HL-60 (cell line): ENCODE results near the gene PTPRN2.
"Not testable (repeated sequence)": the region's sequence is repeated elsewhere in the genome, so short reads cannot be mapped to it uniquely, and the experiment has no call there.

Experiments
- DNase-seq, 2 experiments: peaks; one replicate each; pipeline ENCODE4 v3.0.0-alpha.2; 2010 to 2020; ENCODE audit warnings: low read depth in 1 of 2, low spot score in 1 of 2
- H3K27ac ChIP-seq: fragments of 250-450 bp; sonication (Bioruptor Pico); replicated peaks from 2 replicates; pipeline ENCODE4 v1.5.1; 2020; ENCODE audit warnings: mild to moderate bottlenecking, moderate library complexity
- H3K27me3 ChIP-seq: fragments of 250-450 bp; sonication (Bioruptor Pico); 2 replicates; pipeline ENCODE4 v1.5.1; 2021; ENCODE audit warnings: mild to moderate bottlenecking, moderate library complexity; ENCODE audit not compliant: insufficient read depth, poor library complexity, severe bottlenecking
- H3K4me3 ChIP-seq: replicated peaks from 2 replicates; pipeline ENCODE4 v1.5.1; 2011; ENCODE audit warnings: mild to moderate bottlenecking, control low read depth, low read length; ENCODE audit not compliant: insufficient read depth
- GABPA ChIP-seq: IDR thresholded peaks from 2 replicates; pipeline ENCODE4 v1.6.1; 2012; ENCODE audit warnings: low read depth
- POLR2AphosphoS5 ChIP-seq: IDR thresholded peaks from 2 replicates; pipeline ENCODE4 v1.6.1; 2012; ENCODE audit warnings: low read depth
- SPI1 ChIP-seq: IDR thresholded peaks from 2 replicates; pipeline ENCODE4 v1.6.1; 2012; ENCODE audit warnings: low read depth, mild to moderate bottlenecking, borderline replicate concordance
- TF ChIP-seq, protein P1 (sequence below): IDR thresholded peaks from one replicate; pipeline ENCODE4 v1.5.1; 2011; ENCODE audit warnings: low read length, control low read depth, inconsistent platforms; ENCODE audit not compliant: insufficient read depth
- TF ChIP-seq, protein P2 (sequence below): IDR thresholded peaks from 2 replicates; pipeline ENCODE4 v1.6.1; 2012; ENCODE audit warnings: low read depth; ENCODE audit not compliant: insufficient replicate concordance

The PTPRN2 gene

DNA sequence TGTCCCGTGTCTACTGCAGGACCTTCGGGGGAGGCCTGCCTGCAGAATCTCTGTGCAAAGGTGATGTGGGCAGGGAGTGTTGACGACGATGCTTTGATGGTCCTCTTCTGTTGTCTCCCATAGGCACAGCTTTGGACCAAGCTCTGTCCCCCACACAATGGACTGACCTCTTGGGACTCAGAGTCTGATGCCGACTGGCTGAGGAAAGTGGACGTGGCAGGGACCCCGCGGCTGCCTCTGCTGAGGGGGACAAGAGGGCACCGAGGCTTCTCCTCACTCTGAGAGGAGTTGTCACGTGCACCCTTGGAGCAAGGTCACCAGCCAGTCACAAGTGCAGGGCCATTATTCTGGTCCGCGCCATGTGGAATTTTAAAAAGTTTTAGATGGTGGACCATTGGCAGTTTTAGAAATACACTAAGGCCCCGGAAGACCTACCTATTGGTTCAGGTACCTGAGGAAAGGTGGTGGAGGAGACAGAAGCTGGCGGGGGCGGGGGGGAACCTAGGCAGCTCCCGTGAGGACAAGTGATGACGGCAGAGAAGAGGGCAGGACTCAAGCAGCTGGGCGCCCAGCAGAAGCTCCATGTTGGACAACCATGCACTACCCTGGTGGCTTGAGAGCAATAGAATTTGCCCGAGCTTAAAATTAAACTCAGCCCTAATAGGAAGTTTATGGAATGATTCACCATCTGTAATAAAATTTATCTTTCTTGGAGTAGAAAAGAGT lies 331.4 kb downstream of the PTPRN2 start:
- no peaks in the 10 kb centered on the region for H3K27me3 ChIP-seq
- no peak for DNase-seq
- H3K27ac ChIP-seq = no peak overlapping the region
- no peak overlapping the region for H3K4me3 ChIP-seq
- TF ChIP-seq, protein P1, sequence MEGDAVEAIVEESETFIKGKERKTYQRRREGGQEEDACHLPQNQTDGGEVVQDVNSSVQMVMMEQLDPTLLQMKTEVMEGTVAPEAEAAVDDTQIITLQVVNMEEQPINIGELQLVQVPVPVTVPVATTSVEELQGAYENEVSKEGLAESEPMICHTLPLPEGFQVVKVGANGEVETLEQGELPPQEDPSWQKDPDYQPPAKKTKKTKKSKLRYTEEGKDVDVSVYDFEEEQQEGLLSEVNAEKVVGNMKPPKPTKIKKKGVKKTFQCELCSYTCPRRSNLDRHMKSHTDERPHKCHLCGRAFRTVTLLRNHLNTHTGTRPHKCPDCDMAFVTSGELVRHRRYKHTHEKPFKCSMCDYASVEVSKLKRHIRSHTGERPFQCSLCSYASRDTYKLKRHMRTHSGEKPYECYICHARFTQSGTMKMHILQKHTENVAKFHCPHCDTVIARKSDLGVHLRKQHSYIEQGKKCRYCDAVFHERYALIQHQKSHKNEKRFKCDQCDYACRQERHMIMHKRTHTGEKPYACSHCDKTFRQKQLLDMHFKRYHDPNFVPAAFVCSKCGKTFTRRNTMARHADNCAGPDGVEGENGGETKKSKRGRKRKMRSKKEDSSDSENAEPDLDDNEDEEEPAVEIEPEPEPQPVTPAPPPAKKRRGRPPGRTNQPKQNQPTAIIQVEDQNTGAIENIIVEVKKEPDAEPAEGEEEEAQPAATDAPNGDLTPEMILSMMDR = no peak
- TF ChIP-seq, protein P2, sequence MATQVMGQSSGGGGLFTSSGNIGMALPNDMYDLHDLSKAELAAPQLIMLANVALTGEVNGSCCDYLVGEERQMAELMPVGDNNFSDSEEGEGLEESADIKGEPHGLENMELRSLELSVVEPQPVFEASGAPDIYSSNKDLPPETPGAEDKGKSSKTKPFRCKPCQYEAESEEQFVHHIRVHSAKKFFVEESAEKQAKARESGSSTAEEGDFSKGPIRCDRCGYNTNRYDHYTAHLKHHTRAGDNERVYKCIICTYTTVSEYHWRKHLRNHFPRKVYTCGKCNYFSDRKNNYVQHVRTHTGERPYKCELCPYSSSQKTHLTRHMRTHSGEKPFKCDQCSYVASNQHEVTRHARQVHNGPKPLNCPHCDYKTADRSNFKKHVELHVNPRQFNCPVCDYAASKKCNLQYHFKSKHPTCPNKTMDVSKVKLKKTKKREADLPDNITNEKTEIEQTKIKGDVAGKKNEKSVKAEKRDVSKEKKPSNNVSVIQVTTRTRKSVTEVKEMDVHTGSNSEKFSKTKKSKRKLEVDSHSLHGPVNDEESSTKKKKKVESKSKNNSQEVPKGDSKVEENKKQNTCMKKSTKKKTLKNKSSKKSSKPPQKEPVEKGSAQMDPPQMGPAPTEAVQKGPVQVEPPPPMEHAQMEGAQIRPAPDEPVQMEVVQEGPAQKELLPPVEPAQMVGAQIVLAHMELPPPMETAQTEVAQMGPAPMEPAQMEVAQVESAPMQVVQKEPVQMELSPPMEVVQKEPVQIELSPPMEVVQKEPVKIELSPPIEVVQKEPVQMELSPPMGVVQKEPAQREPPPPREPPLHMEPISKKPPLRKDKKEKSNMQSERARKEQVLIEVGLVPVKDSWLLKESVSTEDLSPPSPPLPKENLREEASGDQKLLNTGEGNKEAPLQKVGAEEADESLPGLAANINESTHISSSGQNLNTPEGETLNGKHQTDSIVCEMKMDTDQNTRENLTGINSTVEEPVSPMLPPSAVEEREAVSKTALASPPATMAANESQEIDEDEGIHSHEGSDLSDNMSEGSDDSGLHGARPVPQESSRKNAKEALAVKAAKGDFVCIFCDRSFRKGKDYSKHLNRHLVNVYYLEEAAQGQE = no peak
- no peak for TF ChIP-seq SPI1
- TF ChIP-seq POLR2AphosphoS5 = no peak
- TF ChIP-seq GABPA = no peak

DNA sequence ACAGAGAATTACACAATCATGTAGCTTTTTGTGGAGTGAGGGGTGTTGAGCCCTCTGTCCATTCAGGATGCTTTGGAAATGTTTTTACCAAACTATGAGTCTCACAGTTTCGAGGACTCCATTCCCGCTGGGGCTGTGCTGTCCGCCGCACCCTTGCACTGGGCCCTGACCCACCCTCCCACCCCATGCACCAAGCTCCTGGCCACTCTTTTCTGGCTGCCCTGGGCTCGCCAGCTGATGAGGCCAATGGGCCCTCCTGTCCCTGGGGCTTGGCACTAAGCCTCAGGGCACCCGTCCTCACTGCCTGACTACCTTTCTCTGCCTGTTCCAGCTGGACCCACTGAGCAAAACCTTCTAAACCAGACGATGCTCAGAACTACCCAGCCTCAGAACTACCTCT lies 332.1 kb downstream of the PTPRN2 start:
- H3K27ac ChIP-seq = no peak overlapping the region
- H3K27me3 ChIP-seq = no peaks in the 10 kb centered on the region
- TF ChIP-seq, protein P2 = no peak
- no peak for DNase-seq
- no peak overlapping the region for H3K4me3 ChIP-seq

DNA sequence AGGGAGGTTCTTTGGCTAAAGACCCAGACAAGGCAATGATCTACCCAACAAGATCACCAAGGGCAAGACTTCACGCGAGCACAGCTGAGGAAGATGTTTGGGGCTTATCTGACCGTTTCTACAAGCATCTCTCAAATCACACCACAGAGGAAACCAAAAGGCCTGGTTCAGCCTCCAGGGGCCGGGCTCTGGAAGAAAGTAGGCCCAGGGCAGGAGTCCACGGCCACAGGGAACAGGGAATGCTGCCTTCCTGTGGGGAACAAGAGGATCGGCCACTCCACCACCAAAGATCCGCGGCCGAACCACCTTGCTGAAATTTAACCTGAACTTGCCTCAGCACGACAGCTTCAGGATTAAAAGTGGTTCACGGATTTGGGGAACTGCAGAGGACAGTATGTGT lies 332.5 kb downstream of the PTPRN2 start:
- Histone ChIP-seq H3K27me3 (no peaks in the 10 kb centered on the region), H3K4me3 (no peak overlapping the region), H3K27ac (no peak overlapping the region)
- TF ChIP-seq POLR2AphosphoS5 (no peak), GABPA (no peak), SPI1 (no peak)
- TF ChIP-seq, protein P1 = no peak
- TF ChIP-seq, protein P2 = no peak
- DNase-seq = no peak

DNA sequence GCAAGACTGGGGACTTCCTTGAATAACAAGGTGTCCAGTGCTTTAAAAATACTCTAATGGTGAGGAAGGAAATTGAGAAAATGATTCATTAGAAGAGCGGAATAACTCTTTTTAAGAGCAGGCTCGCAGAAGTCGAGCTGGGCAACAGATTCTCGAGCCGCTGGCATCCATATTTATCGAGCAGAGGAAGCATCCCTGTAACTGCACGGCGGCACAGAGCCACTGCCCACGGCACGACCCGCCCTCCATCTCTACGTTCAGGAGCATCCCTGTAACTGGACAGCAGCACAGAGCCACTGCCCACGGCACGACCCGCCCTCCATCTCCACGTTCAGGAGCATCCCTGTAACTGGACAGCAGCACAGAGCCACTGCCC lies 334.0 kb downstream of the PTPRN2 start:
- not testable (repeated sequence) for H3K27ac ChIP-seq, H3K27me3 ChIP-seq, H3K4me3 ChIP-seq, DNase-seq
